Measurements from ENCODE around the gene ELP2. TPM values are rescaled to one million over a fixed set of nuclear protein-coding genes. Genes with fewer than 3 reads are reported as not detected.

Gene ELP2
- total and polyA plus RNA-seq, 2 donors (not counting 3 experiments of a cell fraction or from before 2014, with no cell fraction given), result 37.8 to 90.5 TPM

- dilution Hi-C loops (cut with MboI; ENCODE audit: extremely low pct_ligation_motif_present, low sequenced_read_pairs) (no loop called here), intact Hi-C loops (cut with micrococcal nuclease) (no loop called here)
- BruUV-seq (replicated peaks), result no TSS peak
- ChIA-PET POLR2A (no interaction called here), CTCF (no interaction called here)
- H3K4me1 ChIP-seq (ENCODE audit: control insufficient read depth, extremely low read depth, insufficient read depth, low read length), result no peaks in the 10 kb centered on the region
- H3K9ac ChIP-seq (replicated peaks; ENCODE audit: extremely low read depth, insufficient read depth, low read length), result no peak overlapping the region
- no peak overlapping the region for H3K4me3 ChIP-seq (replicated peaks in 1 of 3; ENCODE audit: insufficient read depth in 1 of 3, low read depth in 1 of 3, low read length in 3 of 3)
- no peak overlapping the region for H3K27ac ChIP-seq (ENCODE audit: insufficient read depth, low read depth, low read length)
- no peaks in the 10 kb centered on the region for H4K20me1 ChIP-seq (replicated peaks; ENCODE audit: control insufficient read depth, extremely low read depth, insufficient read depth, low read length)
- H3K9me1 ChIP-seq (replicated peaks; ENCODE audit: control insufficient read depth, extremely low read depth, insufficient read depth, low read length), result no peaks in the 10 kb centered on the region
- H3K79me2 ChIP-seq (ENCODE audit: control insufficient read depth, insufficient read depth, low read length), result no peaks in the 10 kb centered on the region
- no peaks in the 10 kb centered on the region for H3K36me3 ChIP-seq (ENCODE audit: control insufficient read depth in 2 of 2, extremely low read depth in 1 of 2, insufficient read depth in 2 of 2, low read length in 2 of 2)
- TF ChIP-seq EZH2 (IDR thresholded peaks at IDR 0.05; ENCODE audit: borderline replicate concordance, low read depth, low read length, severe bottlenecking) (no peak), MYC (IDR thresholded peaks at IDR 0.05; ENCODE audit: low read depth, low read length) (no peak), JUN (IDR thresholded peaks at IDR 0.05; ENCODE audit: borderline replicate concordance, insufficient read depth, insufficient read length, low read depth) (no peak), POLR2AphosphoS5 (IDR thresholded peaks at IDR 0.05; ENCODE audit: insufficient read depth, low read depth, low read length) (no peak)
- DNase-seq (ENCODE audit: low read depth, low spot score) (no peak), FAIRE-seq (no peak)
- H2AFZ ChIP-seq (ENCODE audit: low read depth, low read length), result no peak overlapping the region
- H3K4me2 ChIP-seq (ENCODE audit: insufficient read depth, low read length), result no peak overlapping the region
- H3K9me3 ChIP-seq (replicated peaks; ENCODE audit: control insufficient read depth, insufficient read depth, low read length), result no peaks in the 10 kb centered on the region
- no peaks in the 10 kb centered on the region for H3K27me3 ChIP-seq (ENCODE audit: control insufficient read depth in 2 of 2, insufficient read depth in 2 of 2, low read length in 2 of 2)
Measured at GRCh38 chr18:36212301-36213171, 82.8 kb downstream of the ELP2 start.

- intact Hi-C loops (cut with micrococcal nuclease), result no loop called here
- H3K36me3 ChIP-seq (ENCODE audit: control insufficient read depth in 2 of 2, extremely low read depth in 1 of 2, insufficient read depth in 2 of 2, low read length in 2 of 2), result no peaks in the 10 kb centered on the region
- H3K4me2 ChIP-seq (ENCODE audit: insufficient read depth, low read length), result no peak overlapping the region
- BruUV-seq (replicated peaks), result no TSS peak
- DNase-seq (ENCODE audit: low read depth, low spot score), result no peak
- FAIRE-seq, result no peak
- POLR2A ChIA-PET, result no interaction called here
- H3K27ac ChIP-seq (ENCODE audit: insufficient read depth, low read depth, low read length), result no peak overlapping the region
- H3K4me3 ChIP-seq (replicated peaks in 1 of 3; ENCODE audit: insufficient read depth in 1 of 3, low read depth in 1 of 3, low read length in 3 of 3), result no peak overlapping the region
- H3K9me1 ChIP-seq (replicated peaks; ENCODE audit: control insufficient read depth, extremely low read depth, insufficient read depth, low read length), result no peaks in the 10 kb centered on the region
- dilution Hi-C loops (cut with MboI; ENCODE audit: extremely low pct_ligation_motif_present, low sequenced_read_pairs), result no loop called here
- no peaks in the 10 kb centered on the region for H3K4me1 ChIP-seq (ENCODE audit: control insufficient read depth, extremely low read depth, insufficient read depth, low read length)
- CTCF ChIA-PET, result no interaction called here
- H4K20me1 ChIP-seq (replicated peaks; ENCODE audit: control insufficient read depth, extremely low read depth, insufficient read depth, low read length), result no peaks in the 10 kb centered on the region
- H3K9me3 ChIP-seq (replicated peaks; ENCODE audit: control insufficient read depth, insufficient read depth, low read length), result no peaks in the 10 kb centered on the region
- H2AFZ ChIP-seq (ENCODE audit: low read depth, low read length), result no peak overlapping the region
- no peak overlapping the region for H3K9ac ChIP-seq (replicated peaks; ENCODE audit: extremely low read depth, insufficient read depth, low read length)
- TF ChIP-seq FOS (IDR thresholded peaks at IDR 0.05; ENCODE audit: borderline replicate concordance, insufficient read depth, low read length) (no peak), MYC (IDR thresholded peaks at IDR 0.05; ENCODE audit: low read depth, low read length) (no peak), EZH2 (IDR thresholded peaks at IDR 0.05; ENCODE audit: borderline replicate concordance, low read depth, low read length, severe bottlenecking) (no peak), POLR2A (IDR thresholded peaks at IDR 0.05; ENCODE audit: low read depth, low read length) (no peak), JUN (IDR thresholded peaks at IDR 0.05; ENCODE audit: borderline replicate concordance, insufficient read depth, insufficient read length, low read depth) (no peak), GATA2 (IDR thresholded peaks at IDR 0.05; ENCODE audit: insufficient read depth, insufficient read length, low read depth, low read length) (no peak), MAX (IDR thresholded peaks at IDR 0.05; ENCODE audit: insufficient read depth, insufficient read length) (no peak), POLR2AphosphoS5 (IDR thresholded peaks at IDR 0.05; ENCODE audit: insufficient read depth, low read depth, low read length) (no peak), CTCF (IDR thresholded peaks at IDR 0.05; ENCODE audit: extremely low read depth in 1 of 2, insufficient read depth in 1 of 2, low read depth in 1 of 2, low read length in 2 of 2) (no peak)
- H3K79me2 ChIP-seq (ENCODE audit: control insufficient read depth, insufficient read depth, low read length), result no peaks in the 10 kb centered on the region
- no peaks in the 10 kb centered on the region for H3K27me3 ChIP-seq (ENCODE audit: control insufficient read depth in 2 of 2, insufficient read depth in 2 of 2, low read length in 2 of 2)
Measured at GRCh38 chr18:36214811-36215210, 85.1 kb downstream of the ELP2 start.
